GM12801 (cell line): ENCODE results near the gene HS6ST3.

Source experiments
- TF ChIP-seq, protein P1 (sequence below): IDR thresholded peaks from one replicate; pipeline ENCODE4 v1.5.1; 2011; ENCODE audit warnings: control low read depth; ENCODE audit not compliant: insufficient read length; ENCODE audit errors: extremely low read depth

HS6ST3 gene

DNA sequence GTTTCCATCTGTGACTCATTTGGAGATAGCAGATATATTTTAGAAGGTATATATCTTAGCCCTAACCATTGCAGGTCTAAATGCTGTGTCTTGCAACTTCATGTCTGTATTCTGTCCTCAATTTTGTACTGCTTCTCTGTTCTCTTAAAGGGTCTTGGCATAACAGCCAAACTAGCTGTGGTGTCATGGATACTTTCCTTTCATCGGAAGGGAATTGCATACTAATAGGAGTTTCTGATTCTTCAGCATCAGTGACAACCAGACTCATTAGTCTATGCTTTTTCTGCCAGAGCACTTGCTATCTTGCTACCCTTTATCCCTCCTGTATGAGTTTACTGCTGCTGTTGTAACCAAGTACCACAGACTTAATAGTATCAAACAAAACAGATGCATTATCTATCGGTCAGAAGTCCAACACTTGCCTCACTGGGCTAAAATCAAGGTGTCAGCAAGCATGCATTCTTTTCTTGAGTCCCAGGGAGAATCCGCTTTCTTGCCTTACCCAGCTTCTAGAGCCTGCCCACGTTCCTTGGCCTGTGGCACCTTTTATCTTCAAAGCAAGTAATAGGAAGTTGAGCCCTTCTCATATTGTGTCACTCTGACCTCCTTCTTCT lies 253.1 kb downstream of the HS6ST3 start:
- TF ChIP-seq, protein P1, sequence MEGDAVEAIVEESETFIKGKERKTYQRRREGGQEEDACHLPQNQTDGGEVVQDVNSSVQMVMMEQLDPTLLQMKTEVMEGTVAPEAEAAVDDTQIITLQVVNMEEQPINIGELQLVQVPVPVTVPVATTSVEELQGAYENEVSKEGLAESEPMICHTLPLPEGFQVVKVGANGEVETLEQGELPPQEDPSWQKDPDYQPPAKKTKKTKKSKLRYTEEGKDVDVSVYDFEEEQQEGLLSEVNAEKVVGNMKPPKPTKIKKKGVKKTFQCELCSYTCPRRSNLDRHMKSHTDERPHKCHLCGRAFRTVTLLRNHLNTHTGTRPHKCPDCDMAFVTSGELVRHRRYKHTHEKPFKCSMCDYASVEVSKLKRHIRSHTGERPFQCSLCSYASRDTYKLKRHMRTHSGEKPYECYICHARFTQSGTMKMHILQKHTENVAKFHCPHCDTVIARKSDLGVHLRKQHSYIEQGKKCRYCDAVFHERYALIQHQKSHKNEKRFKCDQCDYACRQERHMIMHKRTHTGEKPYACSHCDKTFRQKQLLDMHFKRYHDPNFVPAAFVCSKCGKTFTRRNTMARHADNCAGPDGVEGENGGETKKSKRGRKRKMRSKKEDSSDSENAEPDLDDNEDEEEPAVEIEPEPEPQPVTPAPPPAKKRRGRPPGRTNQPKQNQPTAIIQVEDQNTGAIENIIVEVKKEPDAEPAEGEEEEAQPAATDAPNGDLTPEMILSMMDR, result no peak

GRCh38 chr13:96346921-96347320 lies 257.0 kb downstream of the HS6ST3 start:
- TF ChIP-seq, protein P1, result no peak

- TF ChIP-seq, protein P1, result no peak
Measured at GRCh38 chr13:96373597-96373996, 283.7 kb downstream of the HS6ST3 start.

- TF ChIP-seq, protein P1, result no peak
Measured at GRCh38 chr13:96377835-96378234, 287.9 kb downstream of the HS6ST3 start.

- TF ChIP-seq, protein P1, result no peak
Measured at GRCh38 chr13:96379967-96380366, 290.1 kb downstream of the HS6ST3 start.

DNA sequence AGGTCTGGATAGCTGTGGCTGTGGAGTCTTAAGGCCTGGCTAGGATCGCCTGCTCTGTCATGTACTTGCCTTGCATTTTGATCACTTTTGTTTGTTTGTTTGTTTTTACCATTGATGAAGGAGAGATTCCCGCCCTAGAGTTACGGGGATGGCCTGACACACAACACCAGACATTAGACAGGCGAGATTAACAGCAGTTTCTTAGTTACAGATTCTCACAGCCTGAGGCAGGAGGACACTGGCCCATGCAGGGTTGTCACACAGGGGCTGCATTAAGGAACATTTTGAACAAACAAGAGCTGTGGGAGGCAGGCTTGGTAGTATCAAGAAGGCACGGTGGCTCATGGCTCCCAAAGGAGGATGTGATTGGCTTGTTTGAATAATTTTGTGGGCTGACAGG lies 291.8 kb downstream of the HS6ST3 start:
- TF ChIP-seq, protein P1, result no peak

GRCh38 chr13:96388598-96388997 lies 298.7 kb downstream of the HS6ST3 start:
- TF ChIP-seq, protein P1, result no peak

DNA sequence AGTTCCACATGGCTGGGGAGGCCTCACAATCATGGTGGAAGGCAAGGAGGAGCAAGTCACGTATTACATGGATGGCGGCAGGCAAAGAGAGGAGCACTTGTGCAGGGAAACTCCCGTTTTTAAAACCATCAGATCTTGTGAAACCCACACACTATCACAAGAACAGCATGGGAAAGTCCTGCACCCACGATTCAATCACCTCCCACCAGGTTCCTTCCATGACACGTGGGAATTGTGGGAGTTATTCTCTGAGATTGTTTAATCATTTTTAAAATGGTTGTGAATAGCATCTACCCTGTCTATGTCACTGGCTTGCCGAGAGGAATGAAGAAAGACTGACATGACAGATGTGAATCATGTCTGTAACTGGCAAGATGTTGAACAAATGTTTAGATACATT lies 301.7 kb downstream of the HS6ST3 start:
- TF ChIP-seq, protein P1, result no peak
